ENCODE measurements around the gene MUC13. TPM values are rescaled to one million over a fixed set of nuclear protein-coding genes. Genes with fewer than 3 reads are reported as not detected.

Gene MUC13
- total and polyA plus RNA-seq, 9 of the 15 experiments (the other 6 are each of a cell fraction or from before 2014, with no cell fraction given) = 0.09 TPM; not detected in 8

DNA sequence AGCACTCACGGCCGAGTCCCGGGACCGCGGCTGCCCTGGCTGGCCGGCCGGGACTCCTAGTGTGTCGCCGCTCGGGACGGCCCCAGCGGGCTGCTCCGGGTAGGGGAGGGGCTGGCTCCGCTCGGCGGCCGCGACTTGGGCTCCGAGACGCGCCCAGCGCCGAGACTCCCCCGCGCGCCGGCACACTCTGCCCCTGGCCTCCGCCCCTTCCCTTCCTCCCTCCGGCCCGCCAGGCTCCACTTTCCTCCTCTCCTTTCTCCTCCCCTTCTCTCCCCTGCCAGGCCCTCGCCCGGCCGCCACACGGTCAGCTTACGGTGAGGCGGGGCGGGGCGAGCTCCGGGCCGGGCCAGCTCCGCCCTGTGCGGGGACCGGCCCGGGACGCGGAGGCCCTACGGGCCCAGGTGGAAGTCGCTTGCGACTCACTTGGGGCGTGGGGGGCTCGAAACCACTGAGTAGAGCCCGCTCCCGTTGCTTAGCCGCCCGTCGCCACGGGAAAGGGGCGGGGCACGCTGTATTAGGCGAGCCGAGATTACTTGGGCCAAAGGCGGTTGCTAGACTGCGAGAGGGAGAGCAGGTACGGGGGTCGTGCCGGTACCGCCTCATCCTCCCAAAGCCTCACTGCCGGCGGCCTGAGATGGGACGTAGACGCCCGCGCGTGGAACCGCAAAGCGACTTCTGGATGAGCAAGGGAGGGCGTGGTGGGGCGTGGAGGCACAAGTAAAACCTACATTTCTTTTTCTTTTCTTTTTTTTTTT is 47.2 kb downstream of the MUC13 start, which contains the start of gene ITGB5 (continued):
- TF ChIP-seq, protein P1, sequence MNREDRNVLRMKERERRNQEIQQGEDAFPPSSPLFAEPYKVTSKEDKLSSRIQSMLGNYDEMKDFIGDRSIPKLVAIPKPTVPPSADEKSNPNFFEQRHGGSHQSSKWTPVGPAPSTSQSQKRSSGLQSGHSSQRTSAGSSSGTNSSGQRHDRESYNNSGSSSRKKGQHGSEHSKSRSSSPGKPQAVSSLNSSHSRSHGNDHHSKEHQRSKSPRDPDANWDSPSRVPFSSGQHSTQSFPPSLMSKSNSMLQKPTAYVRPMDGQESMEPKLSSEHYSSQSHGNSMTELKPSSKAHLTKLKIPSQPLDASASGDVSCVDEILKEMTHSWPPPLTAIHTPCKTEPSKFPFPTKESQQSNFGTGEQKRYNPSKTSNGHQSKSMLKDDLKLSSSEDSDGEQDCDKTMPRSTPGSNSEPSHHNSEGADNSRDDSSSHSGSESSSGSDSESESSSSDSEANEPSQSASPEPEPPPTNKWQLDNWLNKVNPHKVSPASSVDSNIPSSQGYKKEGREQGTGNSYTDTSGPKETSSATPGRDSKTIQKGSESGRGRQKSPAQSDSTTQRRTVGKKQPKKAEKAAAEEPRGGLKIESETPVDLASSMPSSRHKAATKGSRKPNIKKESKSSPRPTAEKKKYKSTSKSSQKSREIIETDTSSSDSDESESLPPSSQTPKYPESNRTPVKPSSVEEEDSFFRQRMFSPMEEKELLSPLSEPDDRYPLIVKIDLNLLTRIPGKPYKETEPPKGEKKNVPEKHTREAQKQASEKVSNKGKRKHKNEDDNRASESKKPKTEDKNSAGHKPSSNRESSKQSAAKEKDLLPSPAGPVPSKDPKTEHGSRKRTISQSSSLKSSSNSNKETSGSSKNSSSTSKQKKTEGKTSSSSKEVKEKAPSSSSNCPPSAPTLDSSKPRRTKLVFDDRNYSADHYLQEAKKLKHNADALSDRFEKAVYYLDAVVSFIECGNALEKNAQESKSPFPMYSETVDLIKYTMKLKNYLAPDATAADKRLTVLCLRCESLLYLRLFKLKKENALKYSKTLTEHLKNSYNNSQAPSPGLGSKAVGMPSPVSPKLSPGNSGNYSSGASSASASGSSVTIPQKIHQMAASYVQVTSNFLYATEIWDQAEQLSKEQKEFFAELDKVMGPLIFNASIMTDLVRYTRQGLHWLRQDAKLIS (CRISPR knock-in tag; IDR thresholded peaks at IDR 0.05) = no peak
- no peak for TF ChIP-seq SRSF3 (IDR thresholded peaks at IDR 0.05; ENCODE audit: insufficient read depth, low read length)
- TF ChIP-seq BHLHE40 (IDR thresholded peaks at IDR 0.05; ENCODE audit: low read length) = peak; percentile 76
- TF ChIP-seq PHF20 (IDR thresholded peaks at IDR 0.05; ENCODE audit: partially characterized antibody) = peak; percentile 54
- no peak for TF ChIP-seq ZBED1 (IDR thresholded peaks at IDR 0.05)
- TF ChIP-seq SMARCC2 (IDR thresholded peaks at IDR 0.05; ENCODE audit: low read depth) = no peak
- no peak for TF ChIP-seq SAFB (IDR thresholded peaks at IDR 0.05; ENCODE audit: borderline replicate concordance, low read depth, low read length)
- TF ChIP-seq KDM1A (IDR thresholded peaks at IDR 0.05) = peak in 1 of 2 experiments; percentile 24; a peak in 1 of 4 replicates
- TF ChIP-seq CHD4 (IDR thresholded peaks at IDR 0.05; ENCODE audit: insufficient read depth, insufficient replicate concordance, low read depth, low read length, poor library complexity, severe bottlenecking) = no peak
- no peak for TF ChIP-seq NR4A1 (CRISPR knock-in tag; IDR thresholded peaks at IDR 0.05)
- TF ChIP-seq NR4A1 (tag; IDR thresholded peaks at IDR 0.05) = no peak
- no peak for TF ChIP-seq MBD2 (IDR thresholded peaks at IDR 0.05; ENCODE audit: borderline replicate concordance, low read depth)
- no peak for TF ChIP-seq FOXK2 (conservative IDR thresholded peaks at IDR 0.05 in 1 of 2, IDR thresholded peaks at IDR 0.05 in 1 of 2; ENCODE audit: low read depth in 2 of 2)
- TF ChIP-seq NFE2L1 (tag; IDR thresholded peaks at IDR 0.05; ENCODE audit: borderline replicate concordance, low read depth) = no peak
- no peak for TF ChIP-seq HIVEP1 (CRISPR knock-in tag; IDR thresholded peaks at IDR 0.05)
- no peak for TF ChIP-seq HLTF (IDR thresholded peaks at IDR 0.05)
- no peak for TF ChIP-seq ZNF583 (CRISPR knock-in tag; IDR thresholded peaks at IDR 0.05)
- TF ChIP-seq, protein P2, sequence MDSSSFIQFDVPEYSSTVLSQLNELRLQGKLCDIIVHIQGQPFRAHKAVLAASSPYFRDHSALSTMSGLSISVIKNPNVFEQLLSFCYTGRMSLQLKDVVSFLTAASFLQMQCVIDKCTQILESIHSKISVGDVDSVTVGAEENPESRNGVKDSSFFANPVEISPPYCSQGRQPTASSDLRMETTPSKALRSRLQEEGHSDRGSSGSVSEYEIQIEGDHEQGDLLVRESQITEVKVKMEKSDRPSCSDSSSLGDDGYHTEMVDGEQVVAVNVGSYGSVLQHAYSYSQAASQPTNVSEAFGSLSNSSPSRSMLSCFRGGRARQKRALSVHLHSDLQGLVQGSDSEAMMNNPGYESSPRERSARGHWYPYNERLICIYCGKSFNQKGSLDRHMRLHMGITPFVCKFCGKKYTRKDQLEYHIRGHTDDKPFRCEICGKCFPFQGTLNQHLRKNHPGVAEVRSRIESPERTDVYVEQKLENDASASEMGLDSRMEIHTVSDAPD (CRISPR knock-in tag; IDR thresholded peaks at IDR 0.05) = no peak
- TF ChIP-seq NFYB (IDR thresholded peaks at IDR 0.05; ENCODE audit: extremely low read depth, insufficient read length) = no peak
- no peak for TF ChIP-seq ZBTB1 (CRISPR knock-in tag; IDR thresholded peaks at IDR 0.05; ENCODE audit: borderline replicate concordance, low read depth)
- TF ChIP-seq XRCC4 (IDR thresholded peaks at IDR 0.05; ENCODE audit: extremely low read depth, insufficient read depth, insufficient read length) = no peak
- no peak for TF ChIP-seq ZNF184 (CRISPR knock-in tag; IDR thresholded peaks at IDR 0.05)
- TF ChIP-seq HMG20A (CRISPR knock-in tag; conservative IDR thresholded peaks at IDR 0.05) = no peak
- no peak for TF ChIP-seq TCF7L2 (IDR thresholded peaks at IDR 0.05; ENCODE audit: low read depth, low read length)
- TF ChIP-seq L3MBTL2 (IDR thresholded peaks at IDR 0.05) = peak; percentile 37; the same call in 1 of the 2 replicates
- TF ChIP-seq TEAD2 (tag; IDR thresholded peaks at IDR 0.05) = no peak
- no peak for TF ChIP-seq ZNF212 (CRISPR knock-in tag; IDR thresholded peaks at IDR 0.05)

All from K562 (cell line).